ENCODE results near the gene RPL3.

GRCh38 chr22:39353346-39353745 is 33.9 kb upstream of the RPL3 start:
- TF ChIP-seq, protein P1, sequence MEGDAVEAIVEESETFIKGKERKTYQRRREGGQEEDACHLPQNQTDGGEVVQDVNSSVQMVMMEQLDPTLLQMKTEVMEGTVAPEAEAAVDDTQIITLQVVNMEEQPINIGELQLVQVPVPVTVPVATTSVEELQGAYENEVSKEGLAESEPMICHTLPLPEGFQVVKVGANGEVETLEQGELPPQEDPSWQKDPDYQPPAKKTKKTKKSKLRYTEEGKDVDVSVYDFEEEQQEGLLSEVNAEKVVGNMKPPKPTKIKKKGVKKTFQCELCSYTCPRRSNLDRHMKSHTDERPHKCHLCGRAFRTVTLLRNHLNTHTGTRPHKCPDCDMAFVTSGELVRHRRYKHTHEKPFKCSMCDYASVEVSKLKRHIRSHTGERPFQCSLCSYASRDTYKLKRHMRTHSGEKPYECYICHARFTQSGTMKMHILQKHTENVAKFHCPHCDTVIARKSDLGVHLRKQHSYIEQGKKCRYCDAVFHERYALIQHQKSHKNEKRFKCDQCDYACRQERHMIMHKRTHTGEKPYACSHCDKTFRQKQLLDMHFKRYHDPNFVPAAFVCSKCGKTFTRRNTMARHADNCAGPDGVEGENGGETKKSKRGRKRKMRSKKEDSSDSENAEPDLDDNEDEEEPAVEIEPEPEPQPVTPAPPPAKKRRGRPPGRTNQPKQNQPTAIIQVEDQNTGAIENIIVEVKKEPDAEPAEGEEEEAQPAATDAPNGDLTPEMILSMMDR (optimal IDR thresholded peaks at IDR 0.05 in 1 of 3, IDR thresholded peaks at IDR 0.05 in 1 of 3, conservative IDR thresholded peaks at IDR 0.05 in 1 of 3; ENCODE audit: extremely low read depth in 1 of 3, insufficient read depth in 2 of 3, low read length in 3 of 3) = no peak
- no peak for TF ChIP-seq EZH2 (IDR thresholded peaks at IDR 0.05; ENCODE audit: low read length)
